ENCODE results near the gene LCE1A. TPM values are rescaled to one million over a fixed set of nuclear protein-coding genes. Genes with fewer than 3 reads are reported as not detected.

Gene LCE1A
- total RNA-seq, 1 donor from 2014 or later, result not detected

DNA sequence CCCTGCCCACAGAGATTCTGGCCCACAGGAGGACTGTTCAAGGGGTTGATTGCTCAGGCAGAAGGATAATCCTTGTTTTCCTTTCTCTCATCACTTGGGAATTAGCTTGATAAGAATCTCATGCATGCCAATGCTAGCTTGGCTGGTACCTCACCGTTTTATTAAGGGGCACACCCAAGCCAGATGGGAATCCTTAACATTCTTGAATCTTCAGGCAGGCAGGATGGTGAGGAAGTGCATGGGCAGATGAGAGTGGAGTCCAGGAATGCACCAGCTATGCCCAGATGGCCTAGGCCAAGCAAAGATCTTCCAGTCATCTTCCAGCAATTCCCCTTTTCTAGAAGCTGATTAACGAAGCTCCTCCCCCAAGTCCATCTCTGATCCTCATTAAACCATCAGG is 28.4 kb downstream of the LCE1A start:
- ATAC-seq (ENCODE audit: low read depth), result no peak
- no peak overlapping the region for H3K4me3 Mint-ChIP-seq
- ChIA-PET CTCF (interaction anchor here (1.3 kb wide), 1 partner anchor 15 kb away, joined by 3 read pairs; no protein-coding TSS in a partner anchor), POLR2A (no interaction called here)
- no peaks in the 10 kb centered on the region for H3K4me1 Mint-ChIP-seq
- H3K36me3 Mint-ChIP-seq (ENCODE audit: low read depth), result no peaks in the 10 kb centered on the region
- peaks cover 5% of the 10 kb centered on the region for H3K27me3 Mint-ChIP-seq
- no peak for DNase-seq
- no peak overlapping the region for H3K27ac Mint-ChIP-seq
- TF ChIP-seq, protein P1, sequence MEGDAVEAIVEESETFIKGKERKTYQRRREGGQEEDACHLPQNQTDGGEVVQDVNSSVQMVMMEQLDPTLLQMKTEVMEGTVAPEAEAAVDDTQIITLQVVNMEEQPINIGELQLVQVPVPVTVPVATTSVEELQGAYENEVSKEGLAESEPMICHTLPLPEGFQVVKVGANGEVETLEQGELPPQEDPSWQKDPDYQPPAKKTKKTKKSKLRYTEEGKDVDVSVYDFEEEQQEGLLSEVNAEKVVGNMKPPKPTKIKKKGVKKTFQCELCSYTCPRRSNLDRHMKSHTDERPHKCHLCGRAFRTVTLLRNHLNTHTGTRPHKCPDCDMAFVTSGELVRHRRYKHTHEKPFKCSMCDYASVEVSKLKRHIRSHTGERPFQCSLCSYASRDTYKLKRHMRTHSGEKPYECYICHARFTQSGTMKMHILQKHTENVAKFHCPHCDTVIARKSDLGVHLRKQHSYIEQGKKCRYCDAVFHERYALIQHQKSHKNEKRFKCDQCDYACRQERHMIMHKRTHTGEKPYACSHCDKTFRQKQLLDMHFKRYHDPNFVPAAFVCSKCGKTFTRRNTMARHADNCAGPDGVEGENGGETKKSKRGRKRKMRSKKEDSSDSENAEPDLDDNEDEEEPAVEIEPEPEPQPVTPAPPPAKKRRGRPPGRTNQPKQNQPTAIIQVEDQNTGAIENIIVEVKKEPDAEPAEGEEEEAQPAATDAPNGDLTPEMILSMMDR (IDR thresholded peaks at IDR 0.05), result no peak
- no peaks in the 10 kb centered on the region for H3K9me3 Mint-ChIP-seq
- intact Hi-C loops (cut with micrococcal nuclease), result no loop called here

DNA sequence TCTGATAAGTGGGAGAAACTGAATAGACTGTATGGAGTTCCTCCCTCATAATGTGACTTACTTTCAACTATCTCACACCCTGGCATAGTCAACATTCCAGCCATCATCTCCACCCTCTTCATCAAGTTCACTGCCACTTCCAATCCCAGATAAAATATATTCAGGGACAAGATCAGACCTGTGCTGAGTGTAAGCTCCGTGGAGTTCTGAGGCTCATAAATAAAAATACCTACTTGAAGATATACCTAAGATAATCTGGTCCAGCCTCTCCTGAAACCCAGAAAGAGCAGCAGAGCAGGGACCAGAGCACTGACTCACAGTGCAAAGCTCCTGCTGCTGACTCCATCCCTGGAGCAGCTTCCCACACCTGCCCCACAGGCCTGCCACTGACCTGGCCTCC is 30.8 kb downstream of the LCE1A start:
- H3K27ac Mint-ChIP-seq, result no peak overlapping the region
- H3K4me3 Mint-ChIP-seq, result no peak overlapping the region
- TF ChIP-seq, protein P1 (IDR thresholded peaks at IDR 0.05), result no peak
- H3K36me3 Mint-ChIP-seq (ENCODE audit: low read depth), result no peaks in the 10 kb centered on the region
- CTCF ChIA-PET, result no interaction called here
- H3K9me3 Mint-ChIP-seq, result no peaks in the 10 kb centered on the region
- DNase-seq (no peak), ATAC-seq (ENCODE audit: low read depth) (no peak)
- POLR2A ChIA-PET, result no interaction called here
- intact Hi-C loops (cut with micrococcal nuclease), result no loop called here
- H3K4me1 Mint-ChIP-seq, result no peaks in the 10 kb centered on the region
- H3K27me3 Mint-ChIP-seq, result peaks cover 6% of the 10 kb centered on the region

GRCh38 chr1:152859696-152860095 is 32.4 kb downstream of the LCE1A start, which contains the start of gene LCE7A:
Gene LCE7A, plus strand, starts transcription at chr1:152859996. Its CDS starts 702 bp downstream, at chr1:152860698.
- ChIA-PET POLR2A (no interaction called here), CTCF (no interaction called here)
- Mint-ChIP-seq H3K27ac (no peak within 1 kb of the TSS), H3K4me3 (no peak within 1 kb of the TSS), H3K36me3 (ENCODE audit: low read depth) (no peaks in the 10 kb centered on the region), H3K4me1 (no peaks in the 10 kb centered on the region), H3K27me3 (peaks cover 6% of the 10 kb centered on the region), H3K9me3 (no peaks in the 10 kb centered on the region)
- intact Hi-C loops (cut with micrococcal nuclease), result no loop called here
- TF ChIP-seq, protein P1 (IDR thresholded peaks at IDR 0.05), result no peak
- ATAC-seq (ENCODE audit: low read depth), result no peak
- DNase-seq, result no peak

DNA sequence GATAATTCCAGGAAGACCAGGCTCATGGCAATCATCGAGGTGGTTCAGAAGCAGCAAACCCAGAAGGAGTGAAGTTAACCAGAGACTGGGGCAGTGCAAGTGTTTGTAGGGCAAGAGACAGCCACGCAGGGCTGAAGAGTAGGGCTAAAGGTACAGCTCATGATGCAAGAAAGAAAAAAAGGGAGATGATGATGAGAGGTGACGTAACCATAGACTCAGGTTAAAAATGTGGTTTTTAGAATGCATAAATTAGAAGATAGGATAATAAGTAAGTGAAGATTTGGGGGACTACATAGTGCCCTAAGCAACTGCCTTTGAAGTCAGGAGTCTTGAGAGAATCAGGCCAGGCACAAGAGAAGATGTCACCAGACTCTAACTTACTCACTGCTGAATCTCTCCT is 32.9 kb downstream of the LCE1A start:
- Mint-ChIP-seq H3K4me1 (no peaks in the 10 kb centered on the region), H3K27ac (no peak overlapping the region), H3K27me3 (peaks cover 6% of the 10 kb centered on the region), H3K9me3 (no peaks in the 10 kb centered on the region), H3K4me3 (no peak overlapping the region), H3K36me3 (ENCODE audit: low read depth) (no peaks in the 10 kb centered on the region)
- intact Hi-C loops (cut with micrococcal nuclease), result no loop called here
- CTCF ChIA-PET, result no interaction called here
- ATAC-seq (ENCODE audit: low read depth), result no peak
- POLR2A ChIA-PET, result no interaction called here
- TF ChIP-seq, protein P1 (IDR thresholded peaks at IDR 0.05), result no peak
- no peak for DNase-seq

GRCh38 chr1:152861374-152861773 is 34.1 kb downstream of the LCE1A start:
- Mint-ChIP-seq H3K4me3 (no peak overlapping the region), H3K4me1 (no peaks in the 10 kb centered on the region), H3K9me3 (no peaks in the 10 kb centered on the region), H3K27ac (no peak overlapping the region), H3K27me3 (peaks cover 6% of the 10 kb centered on the region), H3K36me3 (ENCODE audit: low read depth) (no peaks in the 10 kb centered on the region)
- ATAC-seq (ENCODE audit: low read depth) (no peak), DNase-seq (no peak)
- TF ChIP-seq, protein P1 (IDR thresholded peaks at IDR 0.05), result no peak
- intact Hi-C loops (cut with micrococcal nuclease), result no loop called here
- ChIA-PET POLR2A (no interaction called here), CTCF (no interaction called here)
